ENCODE data around the gene ODAD4. TPM values are rescaled to one million over a fixed set of nuclear protein-coding genes. Genes with fewer than 3 reads are reported as not detected.

ODAD4 gene
- total RNA-seq, 2 experiments from 2014 or later: 1.1 to 1.3 TPM

GRCh38 chr17:41975099-41976083, 45.0 kb downstream of the ODAD4 start:
- Histone ChIP-seq H3K36me3 (ENCODE audit: insufficient read depth, low read length) (peaks cover 92% of the 10 kb centered on the region), H3K9me3 (ENCODE audit: low read length) (no peaks in the 10 kb centered on the region), H3K9me2 (ENCODE audit: insufficient read depth, low read length) (no peaks in the 10 kb centered on the region), H3K27ac (ENCODE audit: low read depth, low read length, poor library complexity, severe bottlenecking) (no peak overlapping the region), H3K79me2 (ENCODE audit: insufficient read depth, low read depth, low read length) (no peaks in the 10 kb centered on the region), H3K4me3 (ENCODE audit: low read depth, low read length, poor library complexity, severe bottlenecking) (no peak overlapping the region), H3K4me2 (ENCODE audit: low read length) (no peak overlapping the region), H4K20me1 (ENCODE audit: insufficient read depth, low read length) (no peaks in the 10 kb centered on the region), H2AFZ (ENCODE audit: low read length) (no peak overlapping the region), H3K4me1 (ENCODE audit: insufficient read depth, low read length, poor library complexity, severe bottlenecking) (no peaks in the 10 kb centered on the region)
- ChIA-PET POLR2A (interaction anchor here (0.6 to 1.2 kb wide), 2 partner anchors 8 to 42 kb away, joined by 3 read pairs; partner anchors contain the start of gene DNAJC7), CTCF (ENCODE audit: unreplicated experiment) (no interaction called here)
- BruUV-seq (replicated peaks): no TSS peak
- no peak for TF ChIP-seq EZH2phosphoT487 (IDR thresholded peaks at IDR 0.05; ENCODE audit: borderline replicate concordance, low read depth, low read length)
- TF ChIP-seq CTCF (conservative IDR thresholded peaks at IDR 0.05; ENCODE audit: low read length): no peak
- intact Hi-C loops (cut with micrococcal nuclease; ENCODE audit: unreplicated experiment): no loop called here
- no peak for DNase-seq (ENCODE audit: low spot score)

- TF ChIP-seq CTCF (conservative IDR thresholded peaks at IDR 0.05; ENCODE audit: low read length) (no peak), EZH2phosphoT487 (IDR thresholded peaks at IDR 0.05; ENCODE audit: borderline replicate concordance, low read depth, low read length) (no peak)
- ChIA-PET POLR2A (interaction anchor here (0.6 to 1.2 kb wide), 2 partner anchors 9 to 41 kb away, joined by 3 read pairs; partner anchors contain the start of gene DNAJC7), CTCF (ENCODE audit: unreplicated experiment) (no interaction called here)
- Histone ChIP-seq H3K9me2 (ENCODE audit: insufficient read depth, low read length) (no peaks in the 10 kb centered on the region), H3K79me2 (ENCODE audit: insufficient read depth, low read depth, low read length) (no peaks in the 10 kb centered on the region), H3K4me1 (ENCODE audit: insufficient read depth, low read length, poor library complexity, severe bottlenecking) (no peaks in the 10 kb centered on the region), H3K9me3 (ENCODE audit: low read length) (no peaks in the 10 kb centered on the region), H3K27ac (ENCODE audit: low read depth, low read length, poor library complexity, severe bottlenecking) (no peak overlapping the region), H3K36me3 (ENCODE audit: insufficient read depth, low read length) (peaks cover 93% of the 10 kb centered on the region), H3K4me2 (ENCODE audit: low read length) (no peak overlapping the region), H4K20me1 (ENCODE audit: insufficient read depth, low read length) (no peaks in the 10 kb centered on the region), H2AFZ (ENCODE audit: low read length) (no peak overlapping the region), H3K4me3 (ENCODE audit: low read depth, low read length, poor library complexity, severe bottlenecking) (no peak overlapping the region)
- no TSS peak for BruUV-seq (replicated peaks)
- intact Hi-C loops (cut with micrococcal nuclease; ENCODE audit: unreplicated experiment): no loop called here
- no peak for DNase-seq (ENCODE audit: low spot score)
These were observed 45.8 kb downstream of the ODAD4 start for GRCh38 chr17:41976142-41976768.
